HG03342 (cell line): ENCODE measurements around the gene ASIC1.
"Not testable (repeated sequence)": the region's sequence is repeated elsewhere in the genome, so short reads cannot be mapped to it uniquely, and the experiment has no call there.

Source experiments
- ATAC-seq: cut with Tn5 transposase; IDR thresholded peaks from one replicate; pipeline ENCODE4 v1.9.1; 2021; ENCODE audit warnings: mild to moderate bottlenecking, moderate library complexity; ENCODE audit not compliant: unreplicated experiment

ASIC1 gene

GRCh38 chr12:50084409-50084774 lies 27.0 kb downstream of the ASIC1 start:
- not testable (repeated sequence) for ATAC-seq

DNA sequence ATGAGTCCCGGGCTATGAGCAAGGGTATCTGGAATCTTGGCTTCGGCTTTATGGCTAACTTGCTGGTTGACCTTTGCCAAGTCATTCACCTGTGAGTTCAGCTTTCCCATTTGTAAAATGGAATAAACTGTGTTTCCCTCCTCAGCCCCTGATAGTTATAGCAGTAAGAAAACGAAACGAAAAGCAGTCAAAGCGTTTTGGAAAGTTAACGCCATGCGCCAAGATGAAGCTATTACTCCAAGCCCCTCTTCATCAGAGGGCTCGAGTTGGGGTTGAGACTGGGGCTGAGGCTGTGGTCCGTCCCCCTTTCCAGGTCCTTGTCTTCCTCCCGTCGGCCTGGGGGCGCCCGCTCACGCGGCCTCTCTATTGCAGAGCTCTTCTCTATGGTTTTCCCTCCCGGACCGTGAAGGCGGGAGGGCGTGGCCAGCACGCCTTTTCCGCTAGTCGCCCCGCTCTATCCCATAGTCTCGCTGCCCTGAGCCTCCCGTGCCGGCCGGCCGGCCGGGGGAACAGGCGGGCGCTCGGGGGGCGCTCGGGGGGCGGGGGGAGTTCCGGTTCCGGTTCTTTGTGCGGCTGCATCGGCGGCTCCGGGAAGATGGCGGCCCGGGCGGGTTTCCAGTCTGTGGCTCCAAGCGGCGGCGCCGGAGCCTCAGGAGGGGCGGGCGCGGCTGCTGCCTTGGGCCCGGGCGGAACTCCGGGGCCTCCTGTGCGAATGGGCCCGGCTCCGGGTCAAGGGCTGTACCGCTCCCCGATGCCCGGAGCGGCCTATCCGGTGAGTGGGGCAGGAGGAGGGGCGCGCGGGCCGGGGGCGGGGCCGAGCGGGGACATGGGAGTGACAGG lies 27.6 kb downstream of the ASIC1 start, which contains the start of gene SMARCD1:
Gene SMARCD1 (plus strand): TSS at position 568 of the 840 bp plus-strand sequence. CDS start 28 bp downstream, at position 596.
- peak; percentile 77 for ATAC-seq

GRCh38 chr12:50085615-50086072 lies 28.2 kb downstream of the ASIC1 start:
- ATAC-seq, result no peak

DNA sequence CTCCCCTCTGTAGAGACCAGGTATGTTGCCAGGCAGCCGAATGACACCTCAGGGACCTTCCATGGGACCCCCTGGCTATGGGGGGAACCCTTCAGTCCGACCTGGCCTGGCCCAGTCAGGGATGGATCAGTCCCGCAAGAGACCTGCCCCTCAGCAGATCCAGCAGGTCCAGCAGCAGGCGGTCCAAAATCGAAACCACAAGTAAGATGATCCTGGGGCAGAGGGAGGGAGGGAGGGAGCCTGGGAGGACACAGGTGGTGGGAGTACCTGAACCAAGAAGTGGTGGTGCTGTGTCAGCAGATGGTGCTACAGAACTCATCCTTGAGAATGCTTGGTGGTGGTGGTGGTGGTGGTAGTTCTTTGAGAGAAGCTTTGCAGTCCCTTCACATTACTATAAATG lies 28.8 kb downstream of the ASIC1 start:
- ATAC-seq, result no peak

- ATAC-seq, result no peak
Measured at GRCh38 chr12:50087151-50087550, 29.8 kb downstream of the ASIC1 start.

GRCh38 chr12:50087995-50088394 lies 30.6 kb downstream of the ASIC1 start:
- ATAC-seq, result no peak

DNA sequence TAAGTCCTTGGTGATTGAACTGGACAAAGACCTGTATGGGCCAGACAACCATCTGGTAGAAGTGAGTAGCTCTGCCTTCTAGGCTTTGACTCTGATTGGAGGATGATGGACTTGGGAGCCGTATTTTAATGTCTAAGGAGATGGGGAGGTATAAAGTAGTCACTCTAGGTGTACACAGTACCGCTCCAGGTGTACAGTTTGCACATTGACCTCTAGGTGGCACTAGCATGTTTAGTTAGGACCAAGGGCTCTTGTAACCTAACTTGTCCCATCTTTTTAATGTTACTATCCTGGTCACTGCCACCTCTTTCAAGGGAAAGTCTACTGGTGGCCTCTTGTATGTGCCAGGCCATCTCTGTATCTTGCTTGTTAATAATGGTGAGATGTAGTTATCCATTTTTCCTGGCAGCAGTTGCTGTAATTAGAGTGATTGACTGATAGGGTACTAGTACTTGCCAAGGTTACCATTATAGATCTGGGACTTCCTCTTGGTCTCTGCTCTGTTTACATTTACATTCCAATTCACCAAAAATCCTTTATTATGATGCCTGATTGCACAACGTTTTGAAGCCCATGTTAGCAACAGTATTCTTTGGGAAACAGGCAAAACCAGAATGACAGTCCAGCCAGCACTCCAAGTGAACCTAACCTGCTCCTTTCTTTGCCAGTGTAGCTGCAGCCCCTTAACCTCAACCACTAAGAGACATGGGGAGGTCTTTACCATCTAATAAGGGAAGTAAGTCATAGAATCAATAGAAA lies 31.4 kb downstream of the ASIC1 start:
- no peak for ATAC-seq

- no peak for ATAC-seq
Measured at GRCh38 chr12:50089730-50090129, 32.3 kb downstream of the ASIC1 start.

- ATAC-seq, result no peak
Measured at GRCh38 chr12:50090391-50090790, 33.0 kb downstream of the ASIC1 start.

DNA sequence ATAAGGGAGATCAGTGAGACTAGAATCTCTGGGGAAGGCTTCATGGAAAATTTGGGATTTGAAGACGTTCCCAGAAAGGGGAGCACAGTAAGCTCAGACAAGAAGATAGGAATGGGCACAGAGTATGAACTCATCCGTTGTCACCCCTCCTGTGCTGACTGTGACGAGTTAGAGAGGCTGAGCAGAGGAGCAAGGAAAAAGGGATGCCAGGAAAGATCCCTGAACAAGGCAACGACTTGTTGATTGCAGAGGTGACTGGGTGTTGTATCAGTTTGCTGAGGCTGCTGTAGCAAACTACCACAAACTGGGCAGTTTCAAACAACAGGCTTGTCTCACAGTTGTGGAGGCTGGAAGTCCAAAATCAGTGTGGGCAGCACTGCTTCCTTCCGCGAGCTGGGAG lies 40.6 kb downstream of the ASIC1 start:
- ATAC-seq, result no peak

GRCh38 chr12:50099302-50100008 lies 42.1 kb downstream of the ASIC1 start:
- ATAC-seq, result no peak

- ATAC-seq, result no peak
Measured at GRCh38 chr12:50100561-50100960, 43.2 kb downstream of the ASIC1 start.

GRCh38 chr12:50101663-50102062 lies 44.3 kb downstream of the ASIC1 start:
- ATAC-seq, result no peak

GRCh38 chr12:50102131-50102531 lies 44.7 kb downstream of the ASIC1 start:
- ATAC-seq, result no peak

GRCh38 chr12:50102646-50103309 lies 45.4 kb downstream of the ASIC1 start:
- ATAC-seq, result no peak

DNA sequence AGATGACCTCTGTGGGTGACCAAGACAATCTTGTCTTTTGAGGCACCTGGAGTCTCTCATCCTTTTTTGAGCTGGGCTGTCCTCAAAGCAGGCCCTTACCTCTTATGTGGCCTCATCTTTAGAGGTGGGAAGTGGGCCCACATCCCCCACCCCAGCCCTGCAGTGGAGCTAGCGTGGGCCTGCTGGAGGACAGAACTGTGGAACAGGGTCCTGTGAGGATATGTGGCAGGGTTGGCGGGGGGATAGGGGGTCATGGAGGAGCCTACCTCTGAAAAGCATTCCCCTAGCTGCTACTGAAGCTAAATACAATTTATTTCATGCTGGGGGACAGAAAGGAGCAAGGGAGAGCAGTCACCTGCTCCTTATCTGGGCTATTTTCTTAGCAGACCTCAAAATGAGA lies 46.0 kb downstream of the ASIC1 start:
- ATAC-seq, result no peak

- no peak for ATAC-seq
Measured at GRCh38 chr12:50103767-50104321, 46.4 kb downstream of the ASIC1 start, which contains the start of gene GPD1. TSS of gene GPD1 (plus strand) at chr12:50104008. CDS start at chr12:50104051, 43 bp downstream.

- no peak for ATAC-seq
Measured at GRCh38 chr12:50104417-50105366, 47.3 kb downstream of the ASIC1 start.

- no peak for ATAC-seq
Measured at GRCh38 chr12:50105913-50106450, 48.6 kb downstream of the ASIC1 start.
